ENCODE measurements around the gene PMFBP1. TPM values are rescaled to one million over a fixed set of nuclear protein-coding genes. Genes with fewer than 3 reads are reported as not detected.

The PMFBP1 gene
- total and polyA plus RNA-seq, 10 of the 15 experiments (the other 5 are each of a cell fraction or from before 2014, with no cell fraction given): 0.40 to 2.3 (median 1.1) TPM

DNA sequence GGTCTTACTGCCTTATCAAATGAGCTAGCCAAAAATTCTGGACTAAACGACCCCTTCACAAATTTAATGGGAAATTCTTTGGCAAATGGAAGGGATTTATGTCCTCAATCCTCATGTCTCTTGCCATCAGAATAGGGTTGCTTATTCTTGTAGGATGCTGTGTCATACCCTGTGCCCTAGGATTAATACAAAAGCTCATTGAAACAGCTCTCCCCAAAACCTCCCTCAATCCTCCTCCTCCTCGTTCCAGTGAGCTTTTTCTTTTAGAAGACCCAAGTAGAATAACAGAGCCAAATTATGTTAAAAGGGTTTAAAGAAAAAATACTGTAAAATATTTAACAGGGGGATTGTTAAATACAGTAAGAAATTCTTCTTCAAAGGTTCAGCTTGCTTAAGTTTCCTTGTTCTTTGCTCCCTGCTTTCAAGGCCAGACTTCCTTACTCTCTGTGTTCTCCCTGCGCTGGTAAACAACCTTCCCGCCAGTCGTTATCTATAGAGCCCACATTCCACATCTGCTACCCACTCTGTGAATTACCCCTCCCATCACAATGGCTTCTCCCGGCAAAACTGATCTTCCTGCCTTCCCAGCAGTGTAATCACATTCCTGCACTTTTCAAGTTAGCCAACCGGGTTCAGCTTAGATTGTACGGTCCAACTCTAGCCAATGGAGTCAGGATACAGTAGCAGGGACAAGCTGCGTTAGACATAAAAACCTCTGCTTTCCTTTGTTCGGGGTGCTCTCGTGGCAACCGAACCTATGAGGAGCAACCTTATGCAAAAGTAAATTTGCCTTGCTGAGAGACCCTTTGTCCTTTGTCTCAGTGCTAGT is 99.2 kb downstream of the PMFBP1 start:
- Histone ChIP-seq H2AFZ (ENCODE audit: control insufficient read depth, low read depth, low read length) (no peak overlapping the region), H4K20me1 (ENCODE audit: control insufficient read depth, insufficient read depth) (no peaks in the 10 kb centered on the region), H3K9ac (ENCODE audit: control insufficient read depth, insufficient read depth, low read length) (no peak overlapping the region), H3K4me2 (ENCODE audit: control insufficient read depth, insufficient read depth) (no peak overlapping the region), H3K4me3 (no peak overlapping the region), H3K36me3 (ENCODE audit: control insufficient read depth in 2 of 2, insufficient read depth in 2 of 2, low read length in 1 of 2) (no peaks in the 10 kb centered on the region), H3K27me3 (replicated peaks in 1 of 2; ENCODE audit: control insufficient read depth in 2 of 2, insufficient read depth in 2 of 2, low read length in 1 of 2) (no peaks in the 10 kb centered on the region), H3K79me2 (ENCODE audit: control insufficient read depth, insufficient read depth, low read length) (no peaks in the 10 kb centered on the region), H3K4me1 (ENCODE audit: control insufficient read depth, insufficient read depth, low read length) (no peaks in the 10 kb centered on the region), H3K27ac (ENCODE audit: control insufficient read depth, insufficient read depth) (no peak overlapping the region), H3K9me3 (replicated peaks; ENCODE audit: control insufficient read depth, insufficient read depth, low read length) (no peaks in the 10 kb centered on the region)
- intact Hi-C loops (cut with micrococcal nuclease; ENCODE audit: unreplicated experiment): no loop called here
- no peak for ATAC-seq
- in situ Hi-C loops (cut with MboI): no loop called here
- DNase-seq (ENCODE audit: low read depth, low spot score): no peak
- BruUV-seq (replicated peaks): no TSS peak
- TF ChIP-seq SMAD1 (IDR thresholded peaks at IDR 0.05; ENCODE audit: low read depth, partially characterized antibody) (no peak), DPF2 (IDR thresholded peaks at IDR 0.05) (no peak), TCF12 (IDR thresholded peaks at IDR 0.05; ENCODE audit: low read depth, low read length) (no peak), SREBF1 (IDR thresholded peaks at IDR 0.05; ENCODE audit: low read length) (no peak), SMAD5 (IDR thresholded peaks at IDR 0.05; ENCODE audit: low read depth) (no peak), MTA3 (IDR thresholded peaks at IDR 0.05; ENCODE audit: borderline replicate concordance, low read length) (no peak), ATF3 (IDR thresholded peaks at IDR 0.05; ENCODE audit: borderline replicate concordance, extremely low read depth, low read depth, low read length) (no peak), ZBTB4 (CRISPR knock-in tag; IDR thresholded peaks at IDR 0.05) (no peak), STAT3 (IDR thresholded peaks at IDR 0.05; ENCODE audit: low read depth, low read length) (no peak)
- SMC1A ChIA-PET (ENCODE audit: uncharacterized antibody, unreplicated experiment): interaction anchor here (1.8 kb wide), 1 partner anchor 22 kb away, joined by 9 read pairs; no protein-coding TSS in a partner anchor
- RAD21 ChIA-PET (ENCODE audit: unreplicated experiment): no interaction called here
- no peak for FAIRE-seq
- POLR2A ChIA-PET: no interaction called here
- WGBS (ENCODE audit: insufficient coverage, insufficient replicate concordance, low lambda C conversion rate, missing lambda C conversion rate): 81% methylated on average over 12 of the region's 12 CpGs
- CTCF ChIA-PET: interaction anchor here (1.5 kb wide), 1 partner anchor 11 kb away, joined by 3 read pairs; no protein-coding TSS in a partner anchor

Other genes with a start within 250 kb of the PMFBP1 start
- gene PKD1L3, start 171.8 kb downstream of the PMFBP1 start, total RNA-seq (2014; rRNA removed): not detected in 2 replicates
- 0.04 TPM in 1 of 2 replicates, not detected in the other for gene PKD1L3, start 171.8 kb downstream of the PMFBP1 start, total RNA-seq (2014; rRNA removed; fragmentation: Illumina TruSeq; extraction: Trizol)
- not detected in 2 replicates for gene PKD1L3, start 171.8 kb downstream of the PMFBP1 start, total RNA-seq (2021)
- not detected in 2 replicates for gene PKD1L3, start 171.8 kb downstream of the PMFBP1 start, polyA plus RNA-seq (2011; rRNA removed)
- 0.03 TPM in 1 of 2 replicates, not detected in the other for gene PKD1L3, start 171.8 kb downstream of the PMFBP1 start, polyA plus RNA-seq (2014; fragmentation: Illumina TruSeq; extraction: Trizol)
- not detected for gene PKD1L3, start 171.8 kb downstream of the PMFBP1 start, polyA plus RNA-seq (2014; fragmentation: Nextera tagmentation; extraction: Ambion mirVana)
- gene PKD1L3, start 171.8 kb downstream of the PMFBP1 start, polyA plus RNA-seq (2014; rRNA removed): not detected in 2 replicates
- gene PKD1L3, start 171.8 kb downstream of the PMFBP1 start, polyA plus RNA-seq (2016; fragmentation: Nextera tagmentation; extraction: Ambion mirVana): under 1 TPM in 1 of 2 experiments, not detected in 1; 0.04 TPM
- gene DHODH, start 163.4 kb downstream of the PMFBP1 start, total RNA-seq (2014; rRNA removed): 10.7 and 12.5 TPM in 2 replicates
- 10.2 and 10.5 TPM in 2 replicates for gene DHODH, start 163.4 kb downstream of the PMFBP1 start, total RNA-seq (2014; rRNA removed; fragmentation: Illumina TruSeq; extraction: Trizol)
- 14.3 and 18.9 TPM in 2 replicates for gene DHODH, start 163.4 kb downstream of the PMFBP1 start, total RNA-seq (2021)
- 13.7 and 14.6 TPM in 2 replicates for gene DHODH, start 163.4 kb downstream of the PMFBP1 start, polyA plus RNA-seq (2011; rRNA removed)
- 10.7 and 13.5 TPM in 2 replicates for gene DHODH, start 163.4 kb downstream of the PMFBP1 start, polyA plus RNA-seq (2014; fragmentation: Illumina TruSeq; extraction: Trizol)
- 1 to 10 TPM; 3.4 to 4.1 TPM for gene DHODH, start 163.4 kb downstream of the PMFBP1 start, polyA plus RNA-seq (2014; fragmentation: Nextera tagmentation; extraction: Ambion mirVana)
- gene DHODH, start 163.4 kb downstream of the PMFBP1 start, polyA plus RNA-seq (2014; rRNA removed): 12.5 and 12.9 TPM in 2 replicates
- 10 to 100 TPM; 20.8 to 23.3 TPM for gene DHODH, start 163.4 kb downstream of the PMFBP1 start, polyA plus RNA-seq (2016; fragmentation: Nextera tagmentation; extraction: Ambion mirVana)
- gene HP, start 117.7 kb downstream of the PMFBP1 start, total RNA-seq (2014; rRNA removed): not detected in 2 replicates
- gene HP, start 117.7 kb downstream of the PMFBP1 start, total RNA-seq (2014; rRNA removed; fragmentation: Illumina TruSeq; extraction: Trizol): not detected in 2 replicates
- 8.7 and 10.8 TPM in 2 replicates for gene HP, start 117.7 kb downstream of the PMFBP1 start, total RNA-seq (2021)
- not detected in 2 replicates for gene HP, start 117.7 kb downstream of the PMFBP1 start, polyA plus RNA-seq (2011; rRNA removed)
- gene HP, start 117.7 kb downstream of the PMFBP1 start, polyA plus RNA-seq (2014; fragmentation: Illumina TruSeq; extraction: Trizol): not detected in 2 replicates
- not detected for gene HP, start 117.7 kb downstream of the PMFBP1 start, polyA plus RNA-seq (2014; fragmentation: Nextera tagmentation; extraction: Ambion mirVana)
- gene HP, start 117.7 kb downstream of the PMFBP1 start, polyA plus RNA-seq (2014; rRNA removed): 0.03 TPM in 1 of 2 replicates, not detected in the other
- not detected for gene HP, start 117.7 kb downstream of the PMFBP1 start, polyA plus RNA-seq (2016; fragmentation: Nextera tagmentation; extraction: Ambion mirVana)
- not detected in 2 replicates for gene HPR, start 108.9 kb downstream of the PMFBP1 start, total RNA-seq (2014; rRNA removed)
- not detected in 2 replicates for gene HPR, start 108.9 kb downstream of the PMFBP1 start, total RNA-seq (2014; rRNA removed; fragmentation: Illumina TruSeq; extraction: Trizol)
- not detected in 2 replicates for gene HPR, start 108.9 kb downstream of the PMFBP1 start, total RNA-seq (2021)
- gene HPR, start 108.9 kb downstream of the PMFBP1 start, polyA plus RNA-seq (2011; rRNA removed): not detected in 2 replicates
- not detected in 2 replicates for gene HPR, start 108.9 kb downstream of the PMFBP1 start, polyA plus RNA-seq (2014; fragmentation: Illumina TruSeq; extraction: Trizol)
- gene HPR, start 108.9 kb downstream of the PMFBP1 start, polyA plus RNA-seq (2014; fragmentation: Nextera tagmentation; extraction: Ambion mirVana): not detected
- not detected in 2 replicates for gene HPR, start 108.9 kb downstream of the PMFBP1 start, polyA plus RNA-seq (2014; rRNA removed)
- under 1 TPM in 1 of 2 experiments, not detected in 1; 0.15 TPM for gene HPR, start 108.9 kb downstream of the PMFBP1 start, polyA plus RNA-seq (2016; fragmentation: Nextera tagmentation; extraction: Ambion mirVana)
- gene TXNL4B, start 78.5 kb downstream of the PMFBP1 start, total RNA-seq (2014; rRNA removed): 13.3 and 15.2 TPM in 2 replicates
- gene TXNL4B, start 78.5 kb downstream of the PMFBP1 start, total RNA-seq (2014; rRNA removed; fragmentation: Illumina TruSeq; extraction: Trizol): 11.1 TPM in 2 replicates
- gene TXNL4B, start 78.5 kb downstream of the PMFBP1 start, total RNA-seq (2021): 14.0 and 17.2 TPM in 2 replicates
- 24.0 and 42.1 TPM in 2 replicates for gene TXNL4B, start 78.5 kb downstream of the PMFBP1 start, polyA plus RNA-seq (2011; rRNA removed)
- gene TXNL4B, start 78.5 kb downstream of the PMFBP1 start, polyA plus RNA-seq (2014; fragmentation: Illumina TruSeq; extraction: Trizol): 16.2 and 16.3 TPM in 2 replicates
- gene TXNL4B, start 78.5 kb downstream of the PMFBP1 start, polyA plus RNA-seq (2014; fragmentation: Nextera tagmentation; extraction: Ambion mirVana): 10 to 100 TPM; 13.8 to 15.5 TPM
- gene TXNL4B, start 78.5 kb downstream of the PMFBP1 start, polyA plus RNA-seq (2014; rRNA removed): 13.4 and 16.9 TPM in 2 replicates
- gene TXNL4B, start 78.5 kb downstream of the PMFBP1 start, polyA plus RNA-seq (2016; fragmentation: Nextera tagmentation; extraction: Ambion mirVana): 10 to 100 TPM; 22.6 TPM
- gene DHX38, start 78.3 kb downstream of the PMFBP1 start, total RNA-seq (2014; rRNA removed): 47.7 and 48.8 TPM in 2 replicates
- gene DHX38, start 78.3 kb downstream of the PMFBP1 start, total RNA-seq (2014; rRNA removed; fragmentation: Illumina TruSeq; extraction: Trizol): 32.7 and 38.8 TPM in 2 replicates
- 67.0 and 67.8 TPM in 2 replicates for gene DHX38, start 78.3 kb downstream of the PMFBP1 start, total RNA-seq (2021)
- 23.9 and 35.7 TPM in 2 replicates for gene DHX38, start 78.3 kb downstream of the PMFBP1 start, polyA plus RNA-seq (2011; rRNA removed)
- 39.0 and 40.3 TPM in 2 replicates for gene DHX38, start 78.3 kb downstream of the PMFBP1 start, polyA plus RNA-seq (2014; fragmentation: Illumina TruSeq; extraction: Trizol)
- 1 to 10 TPM; 2.1 to 5.8 TPM for gene DHX38, start 78.3 kb downstream of the PMFBP1 start, polyA plus RNA-seq (2014; fragmentation: Nextera tagmentation; extraction: Ambion mirVana)
- gene DHX38, start 78.3 kb downstream of the PMFBP1 start, polyA plus RNA-seq (2014; rRNA removed): 51.7 and 60.3 TPM in 2 replicates
- gene DHX38, start 78.3 kb downstream of the PMFBP1 start, polyA plus RNA-seq (2016; fragmentation: Nextera tagmentation; extraction: Ambion mirVana): 10 to 100 TPM; 46.1 to 47.1 TPM